K562 (cell line): ENCODE data around the gene CPS1. TPM values are rescaled to one million over a fixed set of nuclear protein-coding genes. Genes with fewer than 3 reads are reported as not detected.

Source experiments
- ATAC-seq: fragments of 200-7000 bp; cut with Tn5 transposase; 3 replicates; pipeline ENCODE4 v1.9.1; 2020; ENCODE audit warnings: moderate library complexity
- BruUV-seq: library from RNA; stranded (reverse); fragments of 400-500 nt; replicated peaks from 2 replicates; lab custom pipeline; 2021; lab: Mats Ljungman, UMichigan
- CTCF ChIA-PET: fragments of 300-600 bp; formaldehyde crosslinking; extraction: SDS; loops from one replicate; lab custom pipeline; 2021; ENCODE audit warnings: low intra/inter-chr PET ratio; lab: Yijun Ruan, JAX
- POLR2A ChIA-PET: fragments of 300-600, 350-650 bp; sonication (Branson Sonifier 250); formaldehyde crosslinking; extraction: SDS; loops from one replicate; lab custom pipeline; 2021; ENCODE audit warnings: antibody characterized with exemption, inconsistent platforms; lab: Yijun Ruan, JAX
- DNase-seq, 4 experiments: peaks; one replicate each; pipeline versions ENCODE4 v3.0.0 to v3.0.0-alpha.2; 2011 to 2018; ENCODE audit warnings: low spot score in 3 of 4, mixed read lengths in 3 of 4; ENCODE audit errors: extremely low read depth in 1 of 4
- FAIRE-seq: peaks from 2 replicates; lab custom pipeline; 2011; peaks lifted over from hg19 to GRCh38; lab: Jason Lieb, UNC
- H2AFZ ChIP-seq: 2 replicates; pipeline ENCODE4 v1.6.0; 2011; ENCODE audit warnings: low read depth, low read length, control low read depth, inconsistent platforms
- H3K27ac ChIP-seq: fragments of 200-600 bp; 3 replicates; pipeline ENCODE4 v1.8.0; 2011; ENCODE audit warnings: low read depth, mild to moderate bottlenecking, control low read depth, inconsistent platforms, low read length, moderate library complexity, mixed read lengths; ENCODE audit errors: extremely low read depth
- H3K27me3 ChIP-seq, 2 experiments: fragments of 300-600 bp in 1 of 2; 2 replicates in 1 of 2; 3 replicates in 1 of 2; pipeline versions ENCODE4 v1.6.0 to v1.8.0; 2011; ENCODE audit warnings: inconsistent platforms in 2 of 2, low read length in 2 of 2, mild to moderate bottlenecking in 1 of 2, mixed read lengths in 1 of 2, moderate library complexity in 1 of 2; ENCODE audit not compliant: control insufficient read depth in 2 of 2, insufficient read depth in 2 of 2
- H3K36me3 ChIP-seq: fragments of 300-600 bp; 3 replicates; pipeline ENCODE4 v1.8.0; 2011; ENCODE audit warnings: mild to moderate bottlenecking, low read length, inconsistent platforms; ENCODE audit not compliant: control insufficient read depth, insufficient read depth
- H3K4me1 ChIP-seq, 2 experiments: fragments of 200-600 bp in 1 of 2; replicated peaks in 1 of 2; 2 replicates in 1 of 2; 3 replicates in 1 of 2; pipeline versions ENCODE4 v1.5.1 to v1.8.0; 2011; ENCODE audit warnings: inconsistent platforms in 2 of 2, low read length in 2 of 2, mild to moderate bottlenecking in 1 of 2, mixed read lengths in 1 of 2, moderate library complexity in 1 of 2; ENCODE audit not compliant: control insufficient read depth in 2 of 2, insufficient read depth in 2 of 2
- H3K4me2 ChIP-seq: 2 replicates; pipeline ENCODE4 v1.6.1; 2011; ENCODE audit warnings: low read length, control low read depth, inconsistent platforms, mixed read lengths; ENCODE audit not compliant: insufficient read depth
- H3K4me3 ChIP-seq: fragments of 200-600 bp; sonication (generic), shearing (Covaris generic); 2 replicates; pipeline ENCODE4 v1.5.1; 2016; ENCODE audit warnings: control low read depth, inconsistent platforms
- H3K79me2 ChIP-seq: fragments of 200-600 bp; 3 replicates; pipeline ENCODE4 v1.8.0; 2011; ENCODE audit warnings: low read length, inconsistent platforms; ENCODE audit not compliant: control insufficient read depth, insufficient read depth
- H3K9ac ChIP-seq, 2 experiments: 2 replicates each; pipeline versions ENCODE4 v1.6.0 to v1.6.1; 2011; ENCODE audit warnings: low read depth in 2 of 2, low read length in 2 of 2, control low read depth in 1 of 2, inconsistent platforms in 1 of 2, mild to moderate bottlenecking in 1 of 2, mixed read lengths in 1 of 2; ENCODE audit not compliant: insufficient read depth in 1 of 2
- H3K9me1 ChIP-seq: one replicate; pipeline ENCODE4 v1.6.0; 2011; ENCODE audit warnings: inconsistent platforms, mild to moderate bottlenecking, low read length, moderate library complexity; ENCODE audit not compliant: control insufficient read depth, insufficient read depth
- H3K9me3 ChIP-seq: replicated peaks from 2 replicates; pipeline ENCODE4 v1.5.1; 2011; ENCODE audit warnings: low read depth, low read length, inconsistent platforms; ENCODE audit not compliant: control insufficient read depth, insufficient read depth
- H4K20me1 ChIP-seq: replicated peaks from 2 replicates; pipeline ENCODE4 v1.6.1; 2011; ENCODE audit warnings: low read length, inconsistent platforms, mixed read lengths; ENCODE audit not compliant: control insufficient read depth, insufficient read depth
- DNMT1 ChIP-seq: fragments of 450-650 bp; IDR thresholded peaks from 2 replicates; pipeline ENCODE4 v1.6.1; 2016; ENCODE audit warnings: antibody characterized with exemption, mild to moderate bottlenecking
- ELF2 ChIP-seq: fragments of 250-450 bp; sonication (Bioruptor Pico); IDR thresholded peaks from 2 replicates; pipeline ENCODE4 v1.5.0; 2021; ENCODE audit warnings: mild to moderate bottlenecking
- HDAC8 ChIP-seq: fragments of 450-650 bp; IDR thresholded peaks from 2 replicates; pipeline ENCODE4 v1.6.1; 2016; ENCODE audit warnings: mild to moderate bottlenecking, missing genetic modification characterization, moderate library complexity, missing compliant biosample characterization
- KHSRP ChIP-seq: fragments of 450-650 bp; IDR thresholded peaks from 2 replicates; pipeline ENCODE4 v1.6.1; 2017
- MAZ ChIP-seq, 2 experiments: fragments of 450-650 bp in 1 of 2; sonication (generic) in 1 of 2; formaldehyde crosslinking; IDR thresholded peaks in 1 of 2; conservative IDR thresholded peaks in 1 of 2; 2 replicates each; pipeline versions ENCODE4 v1.4.0 to v1.5.0; 2020; ENCODE audit warnings: mild to moderate bottlenecking in 1 of 2, missing genetic modification reagents in 1 of 2
- SIN3A ChIP-seq, 2 experiments: fragments of 150-350 bp in 1 of 2; IDR thresholded peaks; 2 replicates each; pipeline ENCODE4 v1.6.1; 2011 to 2016; ENCODE audit warnings: borderline replicate concordance in 2 of 2, low read depth in 2 of 2, low read length in 2 of 2, mild to moderate bottlenecking in 2 of 2, moderate library complexity in 2 of 2; ENCODE audit not compliant: control insufficient read depth in 1 of 2
- WHSC1 ChIP-seq: IDR thresholded peaks from one replicate; pipeline ENCODE4 v1.6.1; 2012; ENCODE audit warnings: low read length, control low read depth, inconsistent platforms
- XRCC5 ChIP-seq: fragments of 200-400 bp; formaldehyde crosslinking; IDR thresholded peaks from 2 replicates; pipeline ENCODE4 v1.6.1; 2017; ENCODE audit warnings: low read depth, mild to moderate bottlenecking, low read length
- ZBTB17 ChIP-seq: fragments of 450-650 bp; formaldehyde crosslinking; IDR thresholded peaks from 2 replicates; pipeline ENCODE4 v1.4.0; 2020; ENCODE audit warnings: mild to moderate bottlenecking
- ZFP36 ChIP-seq: fragments of 150-350 bp; IDR thresholded peaks from 2 replicates; pipeline ENCODE4 v1.6.1; 2018; ENCODE audit warnings: low read length, low read depth; ENCODE audit not compliant: partially characterized antibody
- ZNF197 ChIP-seq: fragments of 200-800 bp; sonication (Bioruptor generic); IDR thresholded peaks from 2 replicates; pipeline ENCODE4 v1.6.1; 2016; ENCODE audit warnings: low read depth, missing genetic modification characterization, missing compliant biosample characterization
- WGBS: fragments of 100-300 bp; shearing (Covaris generic); methylation state at CpG from one replicate; pipeline ENCODE4 v1.1.6; 2016; ENCODE audit warnings: low coverage, mixed read lengths; ENCODE audit not compliant: insufficient coverage; ENCODE audit errors: missing lambda C conversion rate; 5-methylcytosine and 5-hydroxymethylcytosine counted together
- in situ Hi-C: fragments of 300-500 bp; cut with MboI; formaldehyde crosslinking; loops from 4 replicates; pipeline ENCODE4 v1.15.0; 2018; ENCODE audit warnings: inconsistent platforms, mixed read lengths
- intact Hi-C: fragments of 100-400 bp; cut with micrococcal nuclease; formaldehyde crosslinking; loops from 2 replicates; pipeline ENCODE4 v1.14.2; 2022
- polyA plus RNA-seq, 8 experiments: library from polyadenylated mRNA; depleted of rRNA in 4 of 8; stranded (reverse) in 5 of 8; unstranded in 3 of 8; fragments of >200 nt; fragmentation: Nextera tagmentation in 2 of 8; fragmentation: Illumina TruSeq in 1 of 8; extraction: Ambion mirVana in 2 of 8; extraction: Trizol in 1 of 8; gene quantifications; 2 replicates each; pipeline versions ENCODE4 v1.2.1 to v1.2.3, GENCODE V29; 2011 to 2014; ENCODE audit warnings: inconsistent platforms in 1 of 8, missing spikeins in 1 of 8
- total RNA-seq, 7 experiments: library from RNA; depleted of rRNA in 6 of 7; stranded (reverse); fragments of >200 nt in 6 of 7; fragmentation: Illumina TruSeq in 2 of 7; extraction: Trizol in 2 of 7; gene quantifications; 2 replicates each; pipeline versions ENCODE4 v1.2.1 to v1.2.3, GENCODE V29; 2011 to 2021; ENCODE audit warnings: low replicate concordance in 1 of 7
- TF ChIP-seq, protein P1 (sequence below): fragments of 450-650 bp; conservative IDR thresholded peaks from 2 replicates; pipeline ENCODE4 v1.6.1; 2016; ENCODE audit warnings: missing genetic modification characterization, low read depth, mild to moderate bottlenecking, control low read depth, missing compliant biosample characterization
- TF ChIP-seq, protein P2 (sequence below), 2 experiments: fragments of 450-650 bp; IDR thresholded peaks; 2 replicates each; pipeline ENCODE4 v1.6.1; 2018; ENCODE audit warnings: mild to moderate bottlenecking in 2 of 2, low read depth in 1 of 2; ENCODE audit not compliant: partially characterized antibody in 2 of 2
- TF ChIP-seq, protein P3 (sequence below): fragments of 450-650 bp; formaldehyde crosslinking; IDR thresholded peaks from 2 replicates; pipeline ENCODE4 v1.4.0; 2022; ENCODE audit warnings: missing genetic modification characterization
- TF ChIP-seq, protein P4 (sequence below): fragments of 250-450 bp; sonication (Bioruptor Pico); IDR thresholded peaks from 2 replicates; pipeline ENCODE4 v1.8.0; 2021; ENCODE audit warnings: moderate library complexity, mild to moderate bottlenecking, inconsistent platforms

Gene CPS1
- total and polyA plus RNA-seq, 9 of the 15 experiments (the other 6 are each of a cell fraction or from before 2014, with no cell fraction given), result 2.4 to 13.5 (median 6.0) TPM

DNA sequence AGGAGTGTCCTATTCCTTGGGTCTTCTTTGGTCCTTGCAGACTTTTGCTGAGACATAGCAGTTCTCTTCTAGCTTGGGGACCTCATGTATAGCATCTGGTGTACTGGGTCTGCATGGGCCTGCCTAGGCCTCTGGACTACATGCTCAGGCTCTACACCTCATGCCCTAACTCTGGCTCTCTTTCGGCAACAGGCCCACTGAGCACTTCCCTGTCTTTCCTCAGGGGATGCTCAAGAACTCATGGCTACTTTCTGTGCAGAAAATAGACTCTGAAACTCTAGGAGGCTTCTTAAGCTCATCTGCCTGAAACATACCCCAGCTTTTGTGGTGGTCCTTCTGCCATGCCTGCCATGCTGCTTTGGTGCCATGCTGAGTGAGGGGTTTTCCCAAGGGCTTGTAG lies 21.5 kb upstream of the CPS1 start:
- no peaks in the 10 kb centered on the region for H4K20me1 ChIP-seq
- ATAC-seq (no peak), DNase-seq (no peak), FAIRE-seq (no peak)
- no peak overlapping the region for H3K9ac ChIP-seq
- no peaks in the 10 kb centered on the region for H3K4me1 ChIP-seq
- no peak overlapping the region for H3K4me2 ChIP-seq
- H3K27ac ChIP-seq, result no peak overlapping the region
- H2AFZ ChIP-seq, result no peak overlapping the region
- ChIA-PET POLR2A (no interaction called here), CTCF (no interaction called here)
- H3K9me3 ChIP-seq, result no peaks in the 10 kb centered on the region
- no peaks in the 10 kb centered on the region for H3K79me2 ChIP-seq
- H3K4me3 ChIP-seq, result no peak overlapping the region
- no peaks in the 10 kb centered on the region for H3K36me3 ChIP-seq
- in situ Hi-C loops, result no loop called here
- H3K9me1 ChIP-seq, result no peaks in the 10 kb centered on the region
- no TSS peak for BruUV-seq
- no peaks in the 10 kb centered on the region for H3K27me3 ChIP-seq
- WGBS, result no CpG with 5 or more reads among the region's 1 CpG
- intact Hi-C loops, result no loop called here
- no peak for TF ChIP-seq ZFP36
- no peak for TF ChIP-seq KHSRP
- TF ChIP-seq SIN3A (IDR thresholded peaks at IDR 0.05; ENCODE audit: borderline replicate concordance in 2 of 2, control insufficient read depth in 1 of 2, low read depth in 2 of 2, low read length in 2 of 2), result no peak
- TF ChIP-seq DNMT1, result no peak
- TF ChIP-seq WHSC1, result no peak
- TF ChIP-seq, protein P1, sequence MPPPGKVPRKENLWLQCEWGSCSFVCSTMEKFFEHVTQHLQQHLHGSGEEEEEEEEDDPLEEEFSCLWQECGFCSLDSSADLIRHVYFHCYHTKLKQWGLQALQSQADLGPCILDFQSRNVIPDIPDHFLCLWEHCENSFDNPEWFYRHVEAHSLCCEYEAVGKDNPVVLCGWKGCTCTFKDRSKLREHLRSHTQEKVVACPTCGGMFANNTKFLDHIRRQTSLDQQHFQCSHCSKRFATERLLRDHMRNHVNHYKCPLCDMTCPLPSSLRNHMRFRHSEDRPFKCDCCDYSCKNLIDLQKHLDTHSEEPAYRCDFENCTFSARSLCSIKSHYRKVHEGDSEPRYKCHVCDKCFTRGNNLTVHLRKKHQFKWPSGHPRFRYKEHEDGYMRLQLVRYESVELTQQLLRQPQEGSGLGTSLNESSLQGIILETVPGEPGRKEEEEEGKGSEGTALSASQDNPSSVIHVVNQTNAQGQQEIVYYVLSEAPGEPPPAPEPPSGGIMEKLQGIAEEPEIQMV (tag), result no peak
- TF ChIP-seq ELF2, result no peak
- TF ChIP-seq, protein P2, sequence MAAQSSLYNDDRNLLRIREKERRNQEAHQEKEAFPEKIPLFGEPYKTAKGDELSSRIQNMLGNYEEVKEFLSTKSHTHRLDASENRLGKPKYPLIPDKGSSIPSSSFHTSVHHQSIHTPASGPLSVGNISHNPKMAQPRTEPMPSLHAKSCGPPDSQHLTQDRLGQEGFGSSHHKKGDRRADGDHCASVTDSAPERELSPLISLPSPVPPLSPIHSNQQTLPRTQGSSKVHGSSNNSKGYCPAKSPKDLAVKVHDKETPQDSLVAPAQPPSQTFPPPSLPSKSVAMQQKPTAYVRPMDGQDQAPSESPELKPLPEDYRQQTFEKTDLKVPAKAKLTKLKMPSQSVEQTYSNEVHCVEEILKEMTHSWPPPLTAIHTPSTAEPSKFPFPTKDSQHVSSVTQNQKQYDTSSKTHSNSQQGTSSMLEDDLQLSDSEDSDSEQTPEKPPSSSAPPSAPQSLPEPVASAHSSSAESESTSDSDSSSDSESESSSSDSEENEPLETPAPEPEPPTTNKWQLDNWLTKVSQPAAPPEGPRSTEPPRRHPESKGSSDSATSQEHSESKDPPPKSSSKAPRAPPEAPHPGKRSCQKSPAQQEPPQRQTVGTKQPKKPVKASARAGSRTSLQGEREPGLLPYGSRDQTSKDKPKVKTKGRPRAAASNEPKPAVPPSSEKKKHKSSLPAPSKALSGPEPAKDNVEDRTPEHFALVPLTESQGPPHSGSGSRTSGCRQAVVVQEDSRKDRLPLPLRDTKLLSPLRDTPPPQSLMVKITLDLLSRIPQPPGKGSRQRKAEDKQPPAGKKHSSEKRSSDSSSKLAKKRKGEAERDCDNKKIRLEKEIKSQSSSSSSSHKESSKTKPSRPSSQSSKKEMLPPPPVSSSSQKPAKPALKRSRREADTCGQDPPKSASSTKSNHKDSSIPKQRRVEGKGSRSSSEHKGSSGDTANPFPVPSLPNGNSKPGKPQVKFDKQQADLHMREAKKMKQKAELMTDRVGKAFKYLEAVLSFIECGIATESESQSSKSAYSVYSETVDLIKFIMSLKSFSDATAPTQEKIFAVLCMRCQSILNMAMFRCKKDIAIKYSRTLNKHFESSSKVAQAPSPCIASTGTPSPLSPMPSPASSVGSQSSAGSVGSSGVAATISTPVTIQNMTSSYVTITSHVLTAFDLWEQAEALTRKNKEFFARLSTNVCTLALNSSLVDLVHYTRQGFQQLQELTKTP (IDR thresholded peaks at IDR 0.05; ENCODE audit: low read depth in 1 of 2, partially characterized antibody in 2 of 2), result no peak
- TF ChIP-seq ZBTB17 (CRISPR knock-in tag), result no peak
- TF ChIP-seq MAZ (CRISPR knock-in tag; conservative IDR thresholded peaks at IDR 0.05 in 1 of 2, IDR thresholded peaks at IDR 0.05 in 1 of 2), result no peak
- TF ChIP-seq, protein P3, sequence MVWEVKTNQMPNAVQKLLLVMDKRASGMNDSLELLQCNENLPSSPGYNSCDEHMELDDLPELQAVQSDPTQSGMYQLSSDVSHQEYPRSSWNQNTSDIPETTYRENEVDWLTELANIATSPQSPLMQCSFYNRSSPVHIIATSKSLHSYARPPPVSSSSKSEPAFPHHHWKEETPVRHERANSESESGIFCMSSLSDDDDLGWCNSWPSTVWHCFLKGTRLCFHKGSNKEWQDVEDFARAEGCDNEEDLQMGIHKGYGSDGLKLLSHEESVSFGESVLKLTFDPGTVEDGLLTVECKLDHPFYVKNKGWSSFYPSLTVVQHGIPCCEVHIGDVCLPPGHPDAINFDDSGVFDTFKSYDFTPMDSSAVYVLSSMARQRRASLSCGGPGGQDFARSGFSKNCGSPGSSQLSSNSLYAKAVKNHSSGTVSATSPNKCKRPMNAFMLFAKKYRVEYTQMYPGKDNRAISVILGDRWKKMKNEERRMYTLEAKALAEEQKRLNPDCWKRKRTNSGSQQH, result no peak
- TF ChIP-seq, protein P4, sequence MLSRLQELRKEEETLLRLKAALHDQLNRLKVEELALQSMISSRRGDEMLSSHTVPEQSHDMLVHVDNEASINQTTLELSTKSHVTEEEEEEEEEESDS (CRISPR knock-in tag), result no peak
- no peak for TF ChIP-seq XRCC5
- no peak for TF ChIP-seq ZNF197
- TF ChIP-seq HDAC8, result no peak
